B cell (primary cell): ENCODE results near the gene CDK5R2. TPM values are rescaled to one million over a fixed set of nuclear protein-coding genes. Genes with fewer than 3 reads are reported as not detected.

Source experiments
- ATAC-seq: fragments of 200-7000 bp; cut with Tn5 transposase; one replicate; pipeline ENCODE4 v1.10.0; 2021; ENCODE audit warnings: low read depth, mild to moderate bottlenecking, moderate number of reproducible peaks, moderate library complexity
- CTCF ChIA-PET: fragments of 350-600 bp; sonication (Branson Sonifier 250); formaldehyde crosslinking; loops from one replicate; lab custom pipeline; 2021; ENCODE audit warnings: antibody characterized with exemption, inconsistent platforms; lab: Charles Lee
- POLR2A ChIA-PET: fragments of 350-600 bp; sonication (Branson Sonifier 250); formaldehyde crosslinking; loops from one replicate; lab custom pipeline; 2021; ENCODE audit warnings: antibody characterized with exemption; lab: Charles Lee
- DNase-seq: peaks from one replicate; pipeline ENCODE4 v3.0.0; 2013
- H2AFZ ChIP-seq: 2 replicates; pipeline ENCODE4 v1.6.1; 2012; ENCODE audit warnings: mild to moderate bottlenecking, low read depth, low read length; ENCODE audit not compliant: insufficient read depth, poor library complexity, severe bottlenecking
- H3K27ac ChIP-seq, 2 donors: 1 replicate in 1 of 2; 2 replicates in 1 of 2; pipeline ENCODE4 v1.5.1; 2012 to 2013; ENCODE audit warnings: low read length in 2 of 2, mild to moderate bottlenecking in 2 of 2, moderate library complexity in 1 of 2
- H3K27me3 ChIP-seq, 4 experiments: fragments of 200-600 bp in 1 of 4; sonication (generic) in 1 of 4; replicated peaks in 1 of 4; 1 replicate in 2 of 4; 2 replicates in 2 of 4; pipeline versions ENCODE4 v1.6.1 to v1.7.0; 2013 to 2016; ENCODE audit warnings: low read length in 3 of 4, mild to moderate bottlenecking in 2 of 4, mixed read lengths in 1 of 4, moderate library complexity in 1 of 4; ENCODE audit not compliant: insufficient read depth in 4 of 4, control insufficient read depth in 3 of 4; ENCODE audit errors: control extremely low read depth in 1 of 4
- H3K36me3 ChIP-seq, 2 experiments: replicated peaks in 1 of 2; 1 replicate in 1 of 2; 2 replicates in 1 of 2; pipeline versions ENCODE4 v1.6.1 to v1.7.1; 2013; ENCODE audit warnings: low read length in 1 of 2; ENCODE audit not compliant: insufficient read depth in 2 of 2, control insufficient read depth in 1 of 2; ENCODE audit errors: control extremely low read depth in 1 of 2, extremely low read depth in 1 of 2
- H3K4me1 ChIP-seq, 2 donors: fragments of 200-600 bp in 1 of 2; sonication (generic) in 1 of 2; 1 replicate in 1 of 2; 2 replicates in 1 of 2; pipeline versions ENCODE4 v1.5.1 to v1.6.1; 2013 to 2017; ENCODE audit warnings: low read length in 2 of 2; ENCODE audit not compliant: control insufficient read depth in 2 of 2, insufficient read depth in 2 of 2
- H3K4me2 ChIP-seq: replicated peaks from 2 replicates; pipeline ENCODE3; 2012; ENCODE audit warnings: mild to moderate bottlenecking, low read depth, low read length; ENCODE audit not compliant: poor library complexity, severe bottlenecking
- H3K4me3 ChIP-seq, 5 experiments: fragments of 200-600 bp in 1 of 5; sonication (generic) in 1 of 5; 1 replicate in 3 of 5; 2 replicates in 2 of 5; pipeline versions ENCODE4 v1.5.1 to v1.7.0; 2011 to 2016; ENCODE audit warnings: low read length in 4 of 5, mild to moderate bottlenecking in 4 of 5, low read depth in 2 of 5, control low read depth in 1 of 5, moderate library complexity in 1 of 5; ENCODE audit not compliant: insufficient read depth in 1 of 5; ENCODE audit errors: control extremely low read depth in 1 of 5, extremely low read depth in 1 of 5
- H3K79me2 ChIP-seq: fragments of 200-600 bp; sonication (generic); one replicate; pipeline ENCODE4 v1.6.0; 2016; ENCODE audit warnings: low read length; ENCODE audit not compliant: control insufficient read depth, insufficient read depth
- H3K9ac ChIP-seq: fragments of 200-600 bp; sonication (generic); 2 replicates; pipeline ENCODE4 v1.6.1; 2017; ENCODE audit warnings: mild to moderate bottlenecking, low read length, moderate library complexity
- H3K9me3 ChIP-seq, 3 donors: one replicate each; pipeline versions ENCODE4 v1.6.1 to v1.7.1; 2013; ENCODE audit warnings: low read length in 2 of 3; ENCODE audit not compliant: control insufficient read depth in 2 of 3, insufficient read depth in 1 of 3; ENCODE audit errors: control extremely low read depth in 1 of 3
- H4K20me1 ChIP-seq: 2 replicates; pipeline ENCODE4 v1.6.0; 2012; ENCODE audit warnings: mild to moderate bottlenecking, low read length; ENCODE audit not compliant: insufficient read depth, control insufficient read depth, poor library complexity, severe bottlenecking
- H3K27ac Mint-ChIP-seq: one replicate; pipeline ENCODE4 v1.8.0; 2021; ENCODE audit warnings: mixed read lengths
- H3K27me3 Mint-ChIP-seq: one replicate; pipeline ENCODE4 v1.8.0; 2021; ENCODE audit warnings: mixed read lengths
- H3K4me1 Mint-ChIP-seq: one replicate; pipeline ENCODE4 v1.8.0; 2021; ENCODE audit warnings: mixed read lengths
- H3K4me3 Mint-ChIP-seq: one replicate; pipeline ENCODE4 v1.8.0; 2021; ENCODE audit warnings: mixed read lengths
- H3K9me3 Mint-ChIP-seq: one replicate; pipeline ENCODE4 v1.8.0; 2022; ENCODE audit warnings: mixed read lengths; ENCODE audit not compliant: insufficient read depth
- EZH2 ChIP-seq: IDR thresholded peaks from 2 replicates; pipeline ENCODE4 v1.6.1; 2012; ENCODE audit warnings: borderline replicate concordance, low read depth, mild to moderate bottlenecking, moderate library complexity, low read length; ENCODE audit not compliant: insufficient read depth, poor library complexity, severe bottlenecking
- WGBS: methylation state at CpG from one replicate; pipeline ENCODE4 v1.1.5; 2013; ENCODE audit warnings: missing lambda C conversion rate; ENCODE audit not compliant: insufficient coverage; 5-methylcytosine and 5-hydroxymethylcytosine counted together
- intact Hi-C: fragments of 100-400 bp; cut with micrococcal nuclease; formaldehyde crosslinking; loops from one replicate; pipeline ENCODE4 v1.10.0; 2022
- polyA plus RNA-seq: library from polyadenylated mRNA; depleted of rRNA; stranded (reverse); fragments of >200 nt; gene quantifications from 2 replicates; pipeline ENCODE4 v1.2.3, GENCODE V29; 2012
- total RNA-seq, 2 donors: library from RNA; stranded (reverse); fragments of 120-200 nt in 1 of 2; gene quantifications; 1 replicate in 1 of 2; 2 replicates in 1 of 2; pipeline versions ENCODE4 v1.2.3 to v1.2.4, GENCODE V29; 2013 to 2022
- TF ChIP-seq, protein P1 (sequence below): fragments of 200-600 bp; IDR thresholded peaks from one replicate; pipeline ENCODE4 v1.8.0; 2022; ENCODE audit warnings: antibody characterized with exemption, mild to moderate bottlenecking

Gene CDK5R2
- total and polyA plus RNA-seq, 2 donors (not counting 1 experiment from before 2014, with no cell fraction given): not detected

DNA sequence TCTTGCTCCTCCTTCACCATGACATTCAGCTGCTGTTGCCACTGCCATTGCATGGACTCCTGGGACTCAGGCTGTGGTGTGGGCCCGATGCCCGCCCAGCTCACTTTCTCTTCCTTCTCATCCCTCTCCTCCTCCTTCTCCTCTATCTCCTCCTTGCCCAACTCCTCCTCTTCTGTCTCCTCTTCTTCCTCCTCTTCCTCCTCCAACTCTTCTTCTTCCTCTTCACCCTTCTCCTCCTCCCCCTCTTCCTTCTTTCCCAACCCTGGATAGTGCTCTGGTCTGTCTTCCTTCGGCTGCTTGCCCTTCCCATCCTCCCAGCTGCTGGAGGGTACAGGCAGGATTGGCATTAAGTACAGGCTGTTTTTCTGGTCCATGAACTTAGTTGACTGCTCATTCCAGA, 44.5 kb downstream of the CDK5R2 start:
- H3K9ac ChIP-seq: no peak overlapping the region
- TF ChIP-seq, protein P1, sequence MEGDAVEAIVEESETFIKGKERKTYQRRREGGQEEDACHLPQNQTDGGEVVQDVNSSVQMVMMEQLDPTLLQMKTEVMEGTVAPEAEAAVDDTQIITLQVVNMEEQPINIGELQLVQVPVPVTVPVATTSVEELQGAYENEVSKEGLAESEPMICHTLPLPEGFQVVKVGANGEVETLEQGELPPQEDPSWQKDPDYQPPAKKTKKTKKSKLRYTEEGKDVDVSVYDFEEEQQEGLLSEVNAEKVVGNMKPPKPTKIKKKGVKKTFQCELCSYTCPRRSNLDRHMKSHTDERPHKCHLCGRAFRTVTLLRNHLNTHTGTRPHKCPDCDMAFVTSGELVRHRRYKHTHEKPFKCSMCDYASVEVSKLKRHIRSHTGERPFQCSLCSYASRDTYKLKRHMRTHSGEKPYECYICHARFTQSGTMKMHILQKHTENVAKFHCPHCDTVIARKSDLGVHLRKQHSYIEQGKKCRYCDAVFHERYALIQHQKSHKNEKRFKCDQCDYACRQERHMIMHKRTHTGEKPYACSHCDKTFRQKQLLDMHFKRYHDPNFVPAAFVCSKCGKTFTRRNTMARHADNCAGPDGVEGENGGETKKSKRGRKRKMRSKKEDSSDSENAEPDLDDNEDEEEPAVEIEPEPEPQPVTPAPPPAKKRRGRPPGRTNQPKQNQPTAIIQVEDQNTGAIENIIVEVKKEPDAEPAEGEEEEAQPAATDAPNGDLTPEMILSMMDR: no peak
- no peak overlapping the region for H3K27ac Mint-ChIP-seq
- no peak overlapping the region for H3K4me2 ChIP-seq
- no peaks in the 10 kb centered on the region for H3K79me2 ChIP-seq
- no peak for ATAC-seq
- H3K9me3 ChIP-seq: peaks cover 0 to 26% (median 0%) of the 10 kb centered on the region in 3 donors
- no peak overlapping the region for H2AFZ ChIP-seq
- peaks cover 22% of the 10 kb centered on the region for H3K4me1 Mint-ChIP-seq
- no peak for DNase-seq
- peaks cover 56% of the 10 kb centered on the region for H3K27me3 Mint-ChIP-seq
- no peaks in the 10 kb centered on the region for H3K9me3 Mint-ChIP-seq
- no peak overlapping the region for H3K4me3 ChIP-seq
- POLR2A ChIA-PET: no interaction called here
- H3K27ac ChIP-seq: no peak overlapping the region
- H3K27me3 ChIP-seq: peaks cover 0 to 76% (median 28%) of the 10 kb centered on the region in 4 experiments
- no peaks in the 10 kb centered on the region for H3K36me3 ChIP-seq
- intact Hi-C loops: no loop called here
- CTCF ChIA-PET: interaction anchor here (1.1 to 2.6 kb wide), 4 partner anchors 9 to 152 kb away, joined by 3 to 9 read pairs (median 4); partner anchors contain the start of gene CFAP65
- H3K4me3 Mint-ChIP-seq: peak overlapping the region; percentile 66
- H4K20me1 ChIP-seq: no peaks in the 10 kb centered on the region
- WGBS: no CpG with 5 or more reads among the region's 3 CpGs
- peaks cover 25 to 37% of the 10 kb centered on the region in 2 donors for H3K4me1 ChIP-seq

GRCh38 chr2:219009294-219009693, 49.8 kb downstream of the CDK5R2 start:
- ChIA-PET CTCF (interaction anchor here (0.8 to 1.5 kb wide), 3 partner anchors 12 to 20 kb away, joined by 3 to 5 read pairs (median 4); no protein-coding TSS in a partner anchor), POLR2A (no interaction called here)
- Mint-ChIP-seq H3K27me3 (peaks cover 45% of the 10 kb centered on the region), H3K27ac (no peak overlapping the region), H3K4me1 (no peaks in the 10 kb centered on the region), H3K4me3 (no peak overlapping the region), H3K9me3 (no peaks in the 10 kb centered on the region)
- TF ChIP-seq, protein P1: no peak
- no peak for TF ChIP-seq EZH2
- ATAC-seq: no peak
- Histone ChIP-seq H3K36me3 (no peaks in the 10 kb centered on the region), H3K9me3 (peaks cover 0 to 8% (median 0%) of the 10 kb centered on the region in 3 donors), H3K4me2 (no peak overlapping the region), H3K27ac (no peak overlapping the region), H3K27me3 (peaks cover 0 to 39% (median under 1%) of the 10 kb centered on the region in 4 experiments), H3K9ac (no peak overlapping the region), H4K20me1 (no peaks in the 10 kb centered on the region), H3K4me1 (no peaks in the 10 kb centered on the region), H3K79me2 (no peaks in the 10 kb centered on the region), H2AFZ (no peak overlapping the region), H3K4me3 (no peak overlapping the region)
- 67% methylated on average over 1 of the region's 2 CpGs for WGBS
- DNase-seq: no peak
- intact Hi-C loops: no loop called here
